ENCODE results near the gene DTNBP1.

The DTNBP1 gene

GRCh38 chr6:15473741-15474161 is 189.1 kb downstream of the DTNBP1 start:
- DNase-seq, result no peak

- no peak for DNase-seq
Measured at GRCh38 chr6:15473174-15473573, 189.7 kb downstream of the DTNBP1 start.

Measured in activated CD4-positive, CD25-positive, alpha-beta regulatory T cell (primary cell).